Activated T-cell treated with anti-CD3 and anti-CD28 coated beads, Interleukin-2, amount 50 U/mL, for 48 hours (primary cell): ENCODE results near the gene GPR183.
A peak's percentile ranks its signal among the peaks of the same experiment; 100 is the strongest.

Experiments used
- DNase-seq, 2 experiments: peaks; one replicate each; pipeline ENCODE4 v3.0.0-alpha.2; 2020

GPR183 gene, protein sequence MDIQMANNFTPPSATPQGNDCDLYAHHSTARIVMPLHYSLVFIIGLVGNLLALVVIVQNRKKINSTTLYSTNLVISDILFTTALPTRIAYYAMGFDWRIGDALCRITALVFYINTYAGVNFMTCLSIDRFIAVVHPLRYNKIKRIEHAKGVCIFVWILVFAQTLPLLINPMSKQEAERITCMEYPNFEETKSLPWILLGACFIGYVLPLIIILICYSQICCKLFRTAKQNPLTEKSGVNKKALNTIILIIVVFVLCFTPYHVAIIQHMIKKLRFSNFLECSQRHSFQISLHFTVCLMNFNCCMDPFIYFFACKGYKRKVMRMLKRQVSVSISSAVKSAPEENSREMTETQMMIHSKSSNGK

GRCh38 chr13:99307247-99307646 is at the start of gene GPR183:
Gene GPR183 (minus strand): TSS chr13:99307399. CDS start chr13:99296145, 11,254 bp downstream.
- DNase-seq = no peak

DNA sequence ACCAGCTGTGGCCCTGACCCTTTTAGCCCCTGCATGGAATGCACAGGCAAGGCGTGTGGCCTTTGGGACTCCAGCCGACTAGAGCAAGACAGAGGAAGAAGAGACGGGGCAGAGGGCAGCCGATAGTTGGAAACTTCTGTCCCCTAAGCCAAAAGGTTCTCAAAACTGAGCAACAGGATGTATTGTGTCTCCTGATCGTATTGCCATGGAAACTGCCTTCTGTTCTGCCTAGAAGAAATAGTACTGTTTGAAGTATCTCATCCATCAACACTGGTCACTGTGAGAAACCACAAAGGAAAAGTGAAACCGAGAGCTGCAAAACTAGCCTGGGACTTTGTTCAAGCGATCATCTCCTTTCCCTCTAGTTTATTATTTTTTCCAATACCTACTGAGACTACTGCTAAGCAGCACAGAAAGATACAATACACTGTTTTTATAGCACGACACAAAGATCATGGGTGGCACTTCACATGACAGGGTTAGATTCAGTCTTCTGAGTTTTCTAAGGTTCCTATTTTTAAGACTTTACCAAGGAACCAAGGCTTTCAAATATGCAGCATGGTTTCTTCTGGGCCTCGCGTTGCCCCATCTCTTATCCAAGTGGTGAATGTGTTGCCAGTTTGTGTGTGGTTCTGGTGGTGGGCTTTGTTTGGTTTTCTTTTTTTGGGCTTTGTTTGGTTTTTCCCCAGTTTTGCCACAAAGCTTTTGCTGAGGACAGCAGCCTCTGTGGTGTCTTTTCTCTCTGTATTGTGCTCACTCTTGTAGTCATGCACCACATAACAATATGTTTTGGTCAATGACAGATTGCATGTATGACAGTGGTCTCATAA is 49.3 kb upstream of the GPR183 start:
- DNase-seq = peak; percentile 55 to 61

GRCh38 chr13:99356012-99356261 is 48.7 kb upstream of the GPR183 start:
- DNase-seq = no peak

GRCh38 chr13:99355267-99356011 is 48.2 kb upstream of the GPR183 start:
- DNase-seq = no peak

DNA sequence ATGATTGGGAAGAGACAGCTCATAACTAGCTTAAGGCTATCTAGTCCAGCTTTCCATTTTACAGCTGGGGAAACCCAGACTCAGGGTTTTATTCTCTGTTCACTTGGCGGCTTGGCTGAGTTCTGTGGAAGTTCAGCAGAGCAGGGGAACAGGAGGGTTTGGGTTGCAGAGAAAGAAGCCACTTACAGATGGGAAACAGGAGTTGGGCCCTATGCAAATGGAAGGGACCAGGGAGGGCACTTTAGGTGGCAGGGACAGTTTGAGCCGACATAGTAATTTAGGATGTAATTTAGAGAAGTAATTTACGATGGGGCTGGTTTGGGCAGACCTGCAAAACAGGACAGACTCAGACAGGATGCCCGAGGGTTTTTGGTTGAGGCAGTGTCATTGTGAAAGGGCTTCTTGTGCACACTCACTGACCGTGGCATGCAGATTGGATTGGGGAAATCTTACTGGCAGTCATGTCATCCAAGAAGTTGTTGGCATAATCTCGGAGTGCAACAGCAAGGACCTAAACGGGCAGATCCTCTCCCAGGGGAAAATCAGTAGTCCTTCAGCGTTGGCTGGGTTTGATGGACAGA is 47.3 kb upstream of the GPR183 start:
- DNase-seq = peak; percentile 61 to 64

- peak; percentile 58 to 61 for DNase-seq
These were observed 46.6 kb upstream of the GPR183 start for GRCh38 chr13:99353836-99354235.

- DNase-seq = no peak
These were observed 46.0 kb upstream of the GPR183 start for GRCh38 chr13:99353246-99353600.

DNA sequence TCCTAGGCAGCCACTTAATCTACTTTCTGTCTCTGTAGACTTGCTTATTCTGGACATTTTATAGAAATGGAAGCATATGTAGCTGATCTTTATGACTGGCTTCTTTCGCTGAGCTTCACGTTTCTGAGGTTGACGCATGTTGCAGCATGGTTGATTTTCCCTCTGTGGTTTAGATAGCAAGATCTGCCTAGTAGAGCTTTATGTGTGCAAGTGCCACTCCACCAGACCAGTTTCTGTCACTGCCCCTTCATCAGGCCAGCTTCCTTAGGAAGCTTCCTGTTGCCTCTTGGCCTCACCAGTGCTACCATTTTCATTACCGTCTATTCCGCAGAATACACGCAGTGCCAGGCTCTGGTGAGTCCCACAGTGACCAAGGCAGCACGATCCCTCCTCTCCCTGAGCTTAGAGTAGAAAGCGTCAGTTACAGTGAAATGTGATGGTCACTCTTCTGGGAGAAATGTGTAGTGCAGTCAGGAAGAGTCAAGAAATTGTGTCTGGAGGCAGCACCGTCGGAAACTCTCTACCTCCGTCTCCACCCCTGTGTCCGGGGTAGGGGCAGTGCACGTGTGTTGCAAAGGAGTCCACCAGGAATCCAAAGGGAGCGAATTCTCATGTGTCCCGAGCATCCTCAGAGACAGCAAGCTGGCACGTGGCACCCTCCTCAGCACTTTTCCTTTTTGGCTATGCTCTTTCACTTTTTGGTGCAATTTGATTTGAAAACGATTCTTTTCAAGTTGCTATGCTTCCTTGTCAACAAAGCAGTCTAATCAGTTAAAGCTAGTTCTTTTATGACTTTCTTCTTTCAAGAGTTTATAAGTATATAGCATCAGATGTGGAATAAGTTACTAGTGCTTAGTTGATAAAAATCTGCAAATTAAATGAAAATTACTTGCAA is 45.4 kb upstream of the GPR183 start:
- DNase-seq = peak; percentile 57 to 62

DNA sequence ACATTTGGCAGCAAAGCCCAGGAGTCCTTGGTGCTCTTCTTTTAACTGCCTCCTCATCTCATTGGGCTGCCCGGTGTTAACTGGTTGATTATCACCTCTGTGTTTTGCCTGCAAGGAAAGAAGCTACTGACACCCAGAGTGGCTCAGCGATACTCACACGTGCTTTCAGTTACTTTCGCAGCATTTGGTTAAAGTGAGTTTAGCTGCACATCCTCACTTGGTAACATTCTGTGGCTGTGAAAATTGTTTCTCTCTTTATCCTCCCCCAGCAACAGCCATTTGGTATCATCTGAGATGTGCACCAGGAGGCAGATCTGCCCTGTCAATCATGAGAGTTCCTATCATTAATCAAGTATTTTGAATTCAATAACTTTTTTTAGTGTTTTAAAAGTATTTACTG is 44.6 kb upstream of the GPR183 start:
- no peak for DNase-seq

DNA sequence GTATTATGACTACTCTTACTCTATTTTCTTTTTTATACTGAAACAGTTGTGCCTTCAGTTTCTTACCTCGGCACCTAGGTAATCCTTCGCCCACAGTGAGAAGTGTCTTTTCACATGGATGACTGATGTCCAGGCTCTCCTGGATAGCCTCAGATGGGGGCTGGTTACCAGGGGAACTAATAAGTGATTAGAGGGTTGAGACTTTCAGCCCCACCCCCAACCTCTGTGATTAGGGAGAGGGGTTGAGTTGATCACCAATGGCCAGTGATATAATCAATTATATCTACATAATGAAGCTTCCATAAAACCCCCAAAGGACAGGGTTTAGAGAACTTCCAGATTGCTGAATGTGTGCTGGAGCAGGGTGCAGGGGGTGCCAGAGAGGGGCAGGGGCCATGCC is 43.0 kb upstream of the GPR183 start:
- DNase-seq = no peak

- no peak for DNase-seq
These were observed 40.8 kb upstream of the GPR183 start for GRCh38 chr13:99347911-99348451.

GRCh38 chr13:99347335-99347878 is 40.2 kb upstream of the GPR183 start:
- no peak for DNase-seq

DNA sequence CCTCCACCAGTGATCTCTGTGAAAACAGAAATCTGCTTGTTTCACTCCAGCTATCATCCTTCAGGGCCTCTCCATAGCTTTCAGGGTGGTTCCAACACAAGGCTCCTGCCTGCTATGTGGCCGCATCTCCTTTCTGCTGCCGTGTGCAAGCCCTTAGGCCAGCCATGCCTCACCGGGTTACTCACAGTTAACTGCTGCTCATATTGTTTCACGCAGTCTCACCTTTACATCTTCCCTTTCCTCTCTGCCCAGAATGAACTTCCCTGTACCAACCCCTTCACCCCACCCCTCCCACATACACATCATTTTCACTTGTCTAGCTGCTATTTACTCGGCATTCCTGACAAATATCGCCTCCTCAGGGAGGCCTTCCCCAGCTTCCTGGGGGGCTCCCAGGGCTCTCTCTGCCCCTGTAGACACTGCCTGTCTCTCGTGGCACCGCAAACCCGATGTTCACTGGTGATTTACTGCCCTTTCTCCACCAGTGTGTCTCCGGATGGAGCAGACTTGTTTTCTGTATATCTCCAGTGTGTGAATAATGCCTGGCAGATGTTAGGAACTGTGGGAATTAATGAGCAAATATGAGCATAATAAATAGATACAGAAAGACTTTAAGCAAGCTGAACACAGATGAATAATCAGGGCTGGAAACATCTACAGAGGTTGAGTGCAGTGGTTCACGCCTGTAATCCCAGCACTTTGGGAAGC is 39.3 kb upstream of the GPR183 start:
- DNase-seq = no peak

- no peak for DNase-seq
These were observed 38.1 kb upstream of the GPR183 start for GRCh38 chr13:99345345-99345744.

DNA sequence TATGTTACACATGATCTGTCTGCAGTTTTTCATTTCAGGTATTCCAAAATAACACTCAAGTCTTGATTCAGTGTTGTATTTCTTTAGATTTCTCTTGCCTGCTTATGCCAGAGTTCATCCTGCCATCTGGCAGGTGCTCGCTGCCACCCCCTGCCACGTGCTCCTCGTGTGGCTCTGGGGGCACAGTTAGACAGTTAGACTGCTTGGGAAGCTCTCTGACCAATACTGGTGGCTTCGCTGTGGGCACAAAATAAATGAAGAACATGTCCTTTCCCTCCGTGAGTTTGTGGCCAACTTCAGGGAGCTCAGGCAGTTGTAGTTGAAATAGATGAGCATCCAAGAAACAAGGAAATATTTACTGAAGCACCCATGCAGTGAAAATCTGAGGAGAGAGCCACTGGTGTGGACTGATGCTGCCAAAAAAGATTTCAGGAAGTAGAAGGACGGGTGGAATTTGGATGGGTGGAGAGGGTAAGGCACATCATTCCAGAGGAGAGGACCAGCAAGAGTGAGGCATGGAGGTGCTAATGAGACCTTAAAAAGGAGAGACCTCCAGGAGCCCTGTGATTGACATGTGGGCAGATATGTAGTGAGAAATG is 37.5 kb upstream of the GPR183 start:
- DNase-seq = no peak

DNA sequence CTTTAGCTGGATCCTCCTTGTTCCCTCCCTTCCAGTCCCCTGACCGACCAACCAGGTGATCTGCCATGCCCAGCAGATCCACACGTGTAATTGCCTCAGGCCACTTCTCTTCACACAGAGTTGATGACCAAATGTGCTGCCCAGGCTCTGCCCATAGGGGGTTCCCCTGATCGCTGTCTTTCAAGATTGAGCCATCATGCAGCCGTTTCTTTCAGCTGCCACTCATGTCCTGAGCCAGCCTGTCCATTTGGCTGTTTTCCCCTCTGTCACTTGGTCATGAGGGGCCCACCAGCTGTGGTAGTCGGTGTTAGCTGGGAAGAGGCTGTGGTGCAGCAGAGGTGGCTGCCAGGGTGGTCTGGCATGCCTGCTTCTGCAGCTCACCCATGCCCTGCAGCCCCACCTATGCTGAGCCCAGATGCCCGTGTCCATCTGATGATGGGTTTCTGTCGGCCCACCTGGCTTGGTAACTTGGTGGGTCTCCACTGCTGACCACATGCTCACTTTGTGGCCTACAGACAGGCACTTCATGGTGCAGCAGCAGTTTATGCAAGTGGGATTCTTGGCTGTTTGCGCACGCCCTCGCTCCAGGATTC is 35.6 kb upstream of the GPR183 start:
- DNase-seq = no peak

- DNase-seq = no peak
These were observed 34.9 kb upstream of the GPR183 start for GRCh38 chr13:99341969-99342722.

- DNase-seq = no peak
These were observed 33.4 kb upstream of the GPR183 start for GRCh38 chr13:99340638-99341037.

DNA sequence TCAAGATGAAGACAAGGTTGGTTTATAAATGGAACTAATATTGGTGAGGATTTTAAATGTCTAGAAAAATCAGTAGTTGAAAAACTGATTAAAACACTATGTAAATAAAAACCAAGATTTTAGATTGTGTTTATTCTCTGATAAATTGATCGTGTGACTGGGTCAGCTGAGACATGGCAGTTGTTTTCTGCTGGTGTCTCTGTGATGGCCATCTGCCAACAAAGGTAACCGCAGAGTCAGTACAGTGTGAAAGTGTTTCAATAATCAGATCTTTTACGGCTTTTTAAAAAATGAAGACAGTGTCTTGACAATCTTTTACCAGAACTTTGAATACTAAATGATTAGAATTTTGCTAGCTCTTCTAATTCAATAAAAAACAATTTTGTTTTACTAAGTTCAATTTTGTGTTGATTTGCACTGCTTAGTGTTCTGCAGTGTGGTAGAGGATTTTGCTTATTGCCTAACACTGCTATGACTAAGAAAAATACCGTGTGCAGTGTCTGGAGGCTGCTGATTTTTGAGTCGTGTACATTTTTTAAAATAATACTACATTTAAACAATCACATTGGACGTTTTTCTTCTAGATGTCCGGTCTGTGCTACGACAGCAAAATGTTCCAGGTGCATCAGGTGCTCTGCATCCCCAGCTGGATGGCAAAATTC is 32.7 kb upstream of the GPR183 start:
- no peak for DNase-seq
